Frontal cortex (tissue), 4 donors: ENCODE results near the gene THBS2. TPM values are rescaled to one million over a fixed set of nuclear protein-coding genes. Genes with fewer than 3 reads are reported as not detected.
"Not testable (repeated sequence)": the region's sequence is repeated elsewhere in the genome, so short reads cannot be mapped to it uniquely, and the experiment has no call there.

ENCODE experiments used
- DNase-seq, 2 donors: peaks; one replicate each; pipeline ENCODE4 v3.0.0; 2012; ENCODE audit warnings: low spot score in 2 of 2
- FAIRE-seq: peaks from 2 replicates; lab custom pipeline; 2012; peaks lifted over from hg19 to GRCh38; lab: Jason Lieb, UNC
- total RNA-seq: library from RNA; depleted of rRNA; stranded (reverse); fragments of >200 nt; gene quantifications from one replicate; pipeline ENCODE4 v1.2.3, GENCODE V29; 2014
- donor health status: control.
- donor health status: control.
- donor health status: control.

Gene THBS2
- total RNA-seq, 1 donor from 2014 or later, result 6.5 TPM

DNA sequence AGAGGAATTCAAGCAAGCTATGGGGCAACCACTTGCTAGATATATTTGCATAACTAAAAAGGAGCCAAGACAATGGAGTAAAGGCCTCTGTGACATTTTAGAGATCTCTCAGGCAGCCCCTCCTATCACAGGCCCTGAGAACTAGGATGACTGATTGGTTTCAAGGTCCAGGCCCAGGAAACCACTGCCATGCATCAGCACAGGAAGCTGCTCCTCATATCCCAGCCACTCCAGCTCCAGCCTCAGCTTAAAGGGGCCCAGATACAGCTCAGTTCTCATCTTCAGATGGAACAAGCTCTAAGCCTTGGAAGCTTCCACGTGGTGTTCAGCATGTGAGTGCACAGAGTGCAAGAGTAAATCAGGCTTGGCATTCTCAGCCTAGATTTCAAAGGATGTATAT, 21.1 kb upstream of the THBS2 start:
- FAIRE-seq, result no peak
- no peak for DNase-seq

DNA sequence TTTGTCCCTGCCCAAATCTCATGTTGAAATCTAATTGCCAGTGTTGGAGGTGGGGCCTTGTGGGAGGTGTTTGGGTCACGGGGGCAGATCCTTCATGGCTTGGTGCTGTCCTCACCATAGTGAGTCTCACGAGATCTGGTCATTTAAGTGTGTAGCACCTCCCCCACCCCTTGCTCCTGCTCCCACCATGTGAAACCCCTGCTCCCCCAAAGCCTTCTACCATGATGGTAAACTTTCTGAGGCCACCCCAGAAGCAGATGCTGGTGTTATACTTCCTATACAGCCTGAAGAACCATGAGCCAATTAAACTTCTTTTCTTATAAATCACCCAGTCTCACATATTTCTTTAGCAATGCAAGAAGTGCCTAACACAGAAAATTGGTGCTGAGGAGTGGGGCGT, 19.9 kb upstream of the THBS2 start:
- FAIRE-seq, result no peak
- DNase-seq, result no peak

DNA sequence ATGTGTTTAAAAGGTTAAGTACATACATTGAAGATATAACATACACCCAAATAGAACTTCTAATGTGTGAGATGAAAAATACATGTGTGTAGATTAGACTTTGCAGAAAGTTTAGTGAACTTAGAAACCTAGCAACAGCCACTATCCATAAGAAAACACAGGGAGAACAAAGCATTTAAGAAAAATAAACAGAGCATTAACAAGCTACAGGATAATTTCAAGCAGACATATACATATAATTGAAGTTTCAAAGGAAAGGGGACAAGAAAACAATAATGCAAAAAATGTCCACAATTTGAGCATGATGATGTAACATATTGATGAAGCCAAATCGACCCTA, 18.2 kb upstream of the THBS2 start:
- DNase-seq (no peak), FAIRE-seq (no peak)

DNA sequence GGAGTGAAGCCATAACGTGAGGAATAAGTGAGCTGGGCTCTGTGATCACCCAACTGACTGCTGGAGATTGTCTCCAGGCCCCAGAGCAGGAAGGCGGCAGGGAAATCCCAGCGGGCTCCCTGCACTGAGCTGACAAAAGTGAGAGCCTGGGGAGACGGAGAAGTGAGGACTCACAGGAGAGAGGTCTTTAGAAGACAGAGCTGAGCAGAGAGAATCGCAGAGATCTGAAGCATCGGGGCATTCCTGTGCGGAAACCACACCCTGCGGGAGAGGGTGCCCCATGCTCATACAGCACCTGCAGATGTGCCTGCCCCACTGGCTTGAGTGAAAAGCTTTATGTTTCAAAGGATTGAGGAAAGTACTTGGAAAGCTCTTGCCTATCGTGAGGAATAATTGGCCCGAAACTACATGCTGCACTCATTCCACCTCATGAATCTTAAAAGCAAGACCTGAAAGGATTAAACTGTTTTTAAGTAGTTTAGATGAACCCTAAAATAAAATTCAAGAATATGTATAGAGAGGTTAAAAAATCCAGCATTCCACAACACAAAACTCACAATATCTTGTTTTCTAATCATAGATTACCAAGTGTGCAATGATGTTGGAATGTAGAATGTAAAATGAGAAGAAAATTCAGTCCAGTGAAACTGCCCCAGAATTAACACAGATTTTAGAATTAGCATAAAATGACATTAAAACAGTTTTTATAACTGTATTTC, 17.7 kb upstream of the THBS2 start:
- FAIRE-seq (no peak), DNase-seq (no peak)

DNA sequence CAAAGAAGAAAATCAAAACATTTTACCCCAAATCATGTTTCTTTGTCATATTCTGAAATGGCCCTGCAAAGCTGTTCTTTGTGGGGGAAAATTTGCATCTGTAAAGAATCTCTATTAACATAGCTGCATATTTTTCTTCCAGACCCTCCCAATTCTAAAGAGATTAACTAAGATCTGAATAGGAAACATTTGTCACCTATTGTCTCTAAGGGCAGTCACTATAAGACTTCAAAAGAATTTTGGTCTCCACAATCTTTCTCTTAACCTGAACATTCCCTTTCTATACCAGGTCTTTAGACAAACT, 16.4 kb upstream of the THBS2 start:
- not testable (repeated sequence) for DNase-seq, FAIRE-seq

DNA sequence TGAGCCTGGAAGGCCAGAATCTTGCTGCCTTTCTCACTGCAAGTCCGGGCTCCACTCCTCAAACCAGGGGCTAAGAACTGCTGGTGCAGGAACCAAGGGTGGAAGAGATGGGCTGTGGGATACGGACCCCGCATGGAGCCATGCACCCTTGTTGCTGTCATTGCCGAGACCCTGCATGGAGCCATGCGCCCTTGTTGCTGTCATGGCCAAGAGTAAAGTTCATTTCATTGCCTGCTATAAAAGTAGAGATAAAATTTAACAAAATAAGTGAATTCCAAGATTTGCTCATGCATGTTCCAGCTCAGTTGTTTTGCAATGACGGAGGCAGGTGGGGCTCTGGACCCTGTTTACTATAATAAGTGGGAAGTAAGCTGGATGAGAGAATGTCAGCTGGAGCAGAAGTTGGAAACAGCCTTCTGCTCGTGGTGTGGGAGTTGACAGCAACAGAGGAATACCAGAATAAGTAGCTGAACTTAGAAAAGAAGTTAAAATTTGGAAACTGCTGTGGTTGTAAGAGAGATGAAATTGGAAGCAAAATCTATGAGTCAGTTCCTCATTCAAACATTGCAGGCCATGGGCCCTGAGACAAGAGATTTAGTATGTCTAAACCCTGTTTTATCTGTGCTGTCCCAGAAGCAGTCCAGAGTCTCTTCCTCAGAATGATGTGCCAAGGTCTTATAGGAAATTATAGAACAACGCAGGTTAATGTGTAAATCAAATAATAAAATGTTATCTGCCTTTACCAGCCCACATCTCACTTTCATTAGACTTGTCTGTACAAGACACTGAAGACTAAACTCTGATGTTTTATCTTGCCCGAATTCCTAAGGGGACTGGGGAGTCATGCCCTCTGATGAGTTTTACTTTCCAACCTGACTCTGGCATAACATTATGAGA, 15.8 kb upstream of the THBS2 start:
- FAIRE-seq (no peak), DNase-seq (no peak)

DNA sequence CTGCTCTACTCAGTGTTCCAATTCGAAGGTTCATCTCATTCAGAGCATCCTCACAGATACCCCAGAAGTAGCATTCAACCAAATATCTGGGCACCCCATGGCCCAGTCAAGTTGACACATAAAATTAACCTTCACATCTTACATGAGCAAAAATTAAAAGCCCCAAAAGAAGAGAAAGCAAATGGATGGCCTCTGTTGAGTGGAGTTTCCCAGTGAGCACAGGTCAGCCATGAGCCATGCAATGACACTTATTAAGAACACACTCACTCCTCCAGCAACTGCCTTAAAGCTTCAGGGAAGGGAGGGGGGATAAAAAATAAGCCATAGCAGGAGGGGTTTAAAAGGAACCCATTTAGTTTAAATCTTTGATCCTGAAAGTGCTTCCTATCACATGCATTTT, 14.6 kb upstream of the THBS2 start:
- FAIRE-seq (no peak), DNase-seq (no peak)

DNA sequence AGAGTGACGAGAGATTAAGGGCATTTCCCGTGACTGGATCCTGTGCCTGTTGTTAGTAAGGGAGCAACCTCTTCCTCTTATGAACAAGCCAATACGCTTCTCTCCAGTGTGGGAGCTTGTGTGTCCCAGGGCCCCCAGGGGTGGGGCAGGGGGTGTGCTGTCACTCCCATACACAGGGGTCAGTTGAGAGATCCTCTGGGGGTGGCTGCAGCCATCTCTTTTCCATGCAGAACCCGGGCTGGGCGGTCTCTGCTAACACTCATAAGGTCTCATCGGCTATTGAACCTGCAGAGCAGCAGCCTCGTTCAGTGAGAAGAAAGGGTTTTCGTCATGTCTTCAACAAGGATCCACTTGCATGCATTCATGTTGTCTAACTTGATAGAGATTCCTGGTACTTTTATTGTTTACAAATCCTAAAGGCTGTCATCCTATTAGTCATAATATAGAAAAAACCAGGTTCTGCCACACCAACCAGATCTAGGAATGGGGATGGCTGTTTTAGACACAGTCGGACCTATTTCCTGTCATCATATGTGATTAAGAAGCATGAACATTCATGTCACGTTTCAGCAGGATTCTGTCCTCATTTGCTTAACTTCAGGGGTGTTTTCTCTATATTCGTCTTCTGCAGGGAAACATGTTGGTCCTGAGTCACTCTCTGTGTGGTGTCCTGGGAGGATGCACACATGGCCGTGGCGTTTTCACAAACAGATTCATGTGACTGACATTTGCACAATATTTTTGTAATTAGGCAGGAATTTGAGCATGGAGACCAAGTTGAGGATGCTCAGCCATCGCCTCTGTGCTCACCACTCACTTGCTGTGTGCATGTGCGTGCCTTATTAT, 13.3 kb upstream of the THBS2 start:
- no peak for FAIRE-seq
- no peak for DNase-seq

DNA sequence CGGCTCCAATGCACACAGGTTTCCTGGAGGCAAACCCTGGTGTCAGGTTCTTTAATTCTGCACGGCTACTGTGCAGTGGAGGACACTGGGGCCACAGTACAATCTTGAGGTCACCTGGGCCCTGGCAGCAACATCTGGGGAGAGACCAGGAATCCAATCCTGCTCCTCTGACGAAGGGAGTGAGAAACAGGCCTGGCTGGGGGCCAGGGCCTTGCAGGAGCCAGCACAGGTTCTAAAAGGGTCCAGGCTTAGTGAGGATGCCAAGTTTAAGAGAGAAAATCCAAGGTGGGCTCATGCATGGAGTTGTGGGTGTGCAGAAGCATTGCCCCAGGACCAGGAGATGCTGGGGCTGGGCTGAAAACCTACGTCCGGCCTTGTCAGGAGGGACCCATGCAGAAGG, 12.6 kb upstream of the THBS2 start:
- no peak for DNase-seq
- no peak for FAIRE-seq

DNA sequence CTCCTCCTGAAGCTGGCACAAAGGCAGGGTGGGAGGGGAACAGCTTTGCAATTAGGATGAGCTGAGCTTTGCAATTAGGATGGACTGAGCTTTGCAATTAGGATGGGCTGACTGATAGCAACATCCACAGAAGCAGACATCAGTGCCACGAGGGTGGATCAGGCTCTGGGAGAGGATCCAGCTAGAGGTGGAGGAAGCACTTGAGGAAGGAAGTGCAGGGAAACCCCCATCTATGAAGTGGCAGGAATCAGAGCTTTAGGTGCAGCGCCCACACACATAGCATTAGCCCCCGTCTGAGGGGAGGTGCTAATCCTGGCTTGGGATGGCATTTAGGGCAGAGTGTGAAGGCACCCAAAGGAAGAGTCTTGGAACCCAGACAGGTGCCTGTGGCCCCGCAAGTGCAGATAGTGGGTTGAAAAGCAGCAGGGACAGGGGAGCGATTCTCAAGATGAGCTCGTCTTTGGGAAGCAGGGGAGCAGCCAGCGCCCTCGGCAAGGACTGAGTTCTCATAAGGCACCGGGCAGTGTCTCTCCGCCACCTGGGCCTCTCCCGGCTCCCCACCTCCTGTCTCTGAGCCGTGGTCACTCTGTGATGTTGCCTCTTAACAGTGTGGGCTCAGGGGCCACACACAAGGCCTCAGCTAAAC, 12.0 kb upstream of the THBS2 start:
- FAIRE-seq, result no peak
- DNase-seq, result no peak

DNA sequence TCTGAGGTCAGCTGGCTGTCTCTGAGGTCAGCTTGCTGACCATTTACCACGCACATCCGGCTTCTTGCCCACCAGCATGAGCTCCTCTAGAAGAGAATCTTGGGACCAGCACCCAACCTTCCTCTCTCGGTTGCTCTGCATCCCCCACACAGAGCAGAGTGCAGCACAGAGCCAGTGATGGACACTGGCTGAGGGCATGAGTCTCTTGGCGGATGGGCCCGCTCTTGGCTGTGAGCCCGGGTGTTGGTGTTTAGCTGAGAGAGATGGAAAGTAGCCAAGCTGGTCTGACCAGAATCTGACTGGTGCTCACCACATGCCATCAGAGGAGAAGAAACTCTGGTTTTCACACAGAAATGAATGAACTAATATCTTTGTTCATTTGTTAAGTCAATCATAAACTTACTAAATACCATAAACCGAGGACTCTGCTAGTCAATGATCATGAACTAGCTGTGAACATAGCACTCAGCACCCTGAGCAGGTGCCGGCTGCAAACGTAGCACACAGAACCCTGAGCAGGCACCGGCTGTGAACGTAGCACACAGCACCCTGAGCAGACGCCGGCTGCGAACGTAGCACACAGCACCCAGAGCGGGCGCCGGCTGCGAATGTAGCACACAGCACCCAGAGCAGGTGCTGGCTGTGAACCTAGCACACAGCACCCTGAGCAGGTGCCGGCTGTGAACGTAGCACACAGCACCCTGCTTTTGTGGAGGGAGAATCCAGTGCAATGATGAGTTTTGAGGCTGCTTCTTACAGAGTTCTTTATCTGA, 10.4 kb upstream of the THBS2 start:
- DNase-seq (no peak), FAIRE-seq (no peak)

DNA sequence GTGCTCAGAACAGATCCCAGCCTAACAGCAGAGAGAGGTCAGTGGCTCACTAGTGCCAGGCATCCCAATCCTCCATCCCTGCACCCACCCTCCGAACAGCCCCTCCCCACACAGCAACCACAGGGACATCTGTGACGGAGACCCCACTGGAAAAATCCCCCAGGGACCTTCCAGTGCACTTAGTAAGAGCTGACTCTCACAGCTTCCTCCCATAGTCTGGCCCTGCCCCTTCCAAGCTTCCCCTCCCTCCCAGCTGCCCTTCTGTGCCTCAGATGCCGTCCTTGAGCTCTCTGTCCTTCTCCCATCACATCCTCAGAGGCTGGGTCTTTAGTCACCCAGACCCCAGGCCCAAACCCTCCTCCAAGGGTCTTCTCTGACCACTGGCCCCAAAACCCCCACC, 9.7 kb upstream of the THBS2 start:
- DNase-seq, result no peak
- FAIRE-seq, result no peak

DNA sequence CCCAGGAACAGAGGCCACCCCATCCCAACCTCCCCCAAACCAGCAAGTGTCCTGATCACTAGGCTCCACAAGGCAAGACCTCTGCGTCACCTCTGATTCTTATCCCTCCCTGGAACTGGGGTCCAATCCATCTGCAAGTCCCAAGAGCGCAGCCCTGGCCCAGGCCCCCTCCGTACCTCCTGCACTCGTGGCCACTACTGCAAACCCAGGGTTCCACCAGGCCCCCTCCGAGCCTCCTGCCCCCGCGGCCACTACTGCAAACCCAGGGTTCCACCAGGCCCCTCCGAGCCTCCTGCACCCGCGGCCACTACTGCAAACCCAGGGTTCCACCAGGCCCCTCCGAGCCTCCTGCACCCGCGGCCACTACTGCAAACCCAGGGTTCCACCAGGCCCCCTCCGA, 9.0 kb upstream of the THBS2 start:
- DNase-seq, FAIRE-seq: not testable (repeated sequence)

DNA sequence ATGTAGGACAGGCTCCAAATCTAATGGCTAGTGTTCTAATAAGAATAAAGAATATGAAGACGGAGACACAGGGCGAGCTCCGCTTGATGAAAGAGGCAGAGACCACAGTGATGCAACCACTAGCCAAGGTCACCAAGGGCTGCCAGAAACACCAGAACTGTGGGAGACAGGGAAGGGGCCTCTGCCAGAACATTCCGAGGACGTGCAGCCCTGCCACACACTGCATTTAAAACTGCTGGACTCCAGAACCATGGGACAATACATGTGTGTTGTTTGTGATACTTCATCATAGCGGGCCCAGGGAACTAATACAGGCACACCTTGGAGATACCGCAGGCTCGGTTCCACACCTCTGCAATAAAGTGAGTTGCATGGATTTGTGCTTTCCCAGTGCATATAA, 2.9 kb upstream of the THBS2 start:
- DNase-seq, result no peak
- no peak for FAIRE-seq

DNA sequence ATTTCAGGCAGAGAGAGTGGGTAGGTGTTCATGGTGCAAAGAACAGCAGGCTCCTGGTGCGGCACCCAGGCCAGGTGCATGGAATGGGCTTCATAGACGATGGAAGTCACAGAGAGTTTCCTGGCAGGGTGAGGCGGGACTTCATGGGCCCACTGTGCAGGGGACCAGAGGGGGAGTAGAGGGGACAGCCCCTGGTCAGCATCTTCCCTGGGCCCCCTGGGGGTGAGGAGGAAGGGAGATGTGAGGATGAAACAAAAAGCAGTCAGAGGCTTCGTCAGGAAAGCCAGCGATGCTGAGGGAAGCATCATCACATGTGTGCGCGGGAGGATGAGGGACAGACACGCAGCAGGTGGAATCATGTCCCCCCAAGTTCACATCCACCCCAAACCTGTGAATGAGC, 2.4 kb upstream of the THBS2 start:
- DNase-seq (no peak), FAIRE-seq (no peak)

DNA sequence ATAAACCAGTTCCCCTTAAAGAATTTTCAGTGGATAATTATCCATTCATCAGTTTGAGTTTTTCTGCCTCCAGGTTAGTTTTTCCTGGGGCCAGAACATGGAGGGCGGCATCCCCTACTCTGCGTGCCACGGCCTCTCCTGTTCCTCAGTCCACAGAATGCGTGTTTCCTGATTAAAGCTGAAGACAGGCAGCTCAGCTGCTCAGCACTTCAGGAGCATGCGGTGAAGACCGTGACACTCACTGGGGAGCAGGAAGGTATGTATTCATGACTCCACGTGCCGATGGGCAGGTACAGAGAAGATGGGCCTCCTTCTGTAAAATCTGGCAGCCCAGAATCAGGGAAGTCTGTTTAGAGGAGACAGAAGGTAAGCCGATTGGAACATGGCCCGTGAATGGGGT, 2.0 kb upstream of the THBS2 start:
- FAIRE-seq, result no peak
- DNase-seq, result no peak

DNA sequence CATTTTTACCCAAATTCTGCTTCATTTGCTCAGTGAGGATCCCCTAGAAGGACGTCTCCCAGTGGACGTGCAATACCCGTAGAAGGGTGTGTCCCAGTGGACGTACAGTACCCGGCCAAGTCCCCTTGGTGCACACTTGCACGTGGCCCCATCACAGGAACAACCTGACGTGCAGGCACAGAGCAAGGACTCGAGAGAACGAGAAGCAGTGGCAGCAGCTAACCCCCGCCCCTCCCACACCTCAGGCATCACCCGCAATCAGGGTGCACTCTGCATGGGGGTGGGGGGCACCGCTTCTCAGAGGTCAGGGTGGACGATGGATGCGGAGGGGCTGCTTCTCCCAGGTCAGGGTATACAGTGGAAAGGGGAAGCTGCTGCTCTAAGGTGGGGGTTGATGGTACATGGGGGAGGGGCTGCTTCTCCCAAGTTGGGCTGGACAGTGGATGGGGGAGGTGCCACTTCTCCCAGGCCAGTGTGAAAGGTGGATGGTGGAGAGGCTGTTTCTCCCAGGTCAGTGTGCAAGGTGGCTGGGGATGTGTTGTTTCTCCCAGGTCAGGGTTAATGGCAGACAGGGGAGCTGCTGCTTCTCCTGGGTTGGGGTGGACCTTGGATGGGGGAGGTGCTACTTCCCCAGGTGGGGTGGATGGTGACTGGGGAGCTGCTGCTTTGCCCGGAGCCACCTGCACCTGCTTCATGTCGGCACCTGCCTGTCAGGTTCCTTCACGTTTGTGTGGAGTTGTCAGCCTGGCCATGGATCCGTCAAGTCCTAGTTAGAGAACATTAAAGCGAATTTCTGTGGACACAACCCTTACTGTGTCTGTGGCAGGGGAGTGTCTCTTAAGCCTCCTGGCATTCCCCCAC, 1.0 kb upstream of the THBS2 start:
- DNase-seq, result no peak
- no peak for FAIRE-seq

DNA sequence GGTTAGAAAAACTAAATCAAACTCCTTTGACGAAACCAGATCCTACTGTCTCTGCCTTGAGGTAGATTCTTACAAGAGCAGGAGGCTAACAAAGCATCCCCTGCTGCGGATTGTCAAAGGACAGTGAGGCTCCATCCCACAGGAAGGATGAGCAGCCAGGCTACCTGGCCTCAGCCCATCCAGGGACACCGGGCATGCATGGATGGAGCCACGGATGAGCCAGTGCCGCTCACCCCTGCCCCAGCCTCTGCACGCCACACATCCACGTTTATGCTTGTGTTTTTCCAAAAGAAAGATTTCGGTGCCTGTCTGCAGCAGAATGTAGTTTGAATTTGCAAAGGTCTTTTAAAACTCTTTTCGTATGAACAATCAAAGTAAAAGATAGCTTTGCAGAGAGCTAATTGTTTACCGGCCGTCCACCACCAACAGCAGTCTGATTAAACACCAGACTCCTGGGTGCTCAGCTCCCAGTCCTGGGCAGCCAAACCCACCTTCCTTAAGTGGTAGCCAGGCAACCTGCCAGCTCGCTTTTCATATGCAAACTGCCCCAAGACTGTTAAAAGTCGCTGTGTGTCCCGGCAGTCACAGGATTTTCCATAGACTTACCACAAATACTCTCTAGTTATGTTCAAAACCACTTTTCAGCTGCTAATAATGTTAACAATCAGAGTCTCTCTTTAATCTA, 999 bp downstream of the THBS2 start:
- FAIRE-seq (no peak), DNase-seq (no peak)
